ENCODE data around the gene IRX2.

GRCh38 chr5:2748179-2748860 lies 3.2 kb downstream of the IRX2 start:
- TF ChIP-seq, protein P1, sequence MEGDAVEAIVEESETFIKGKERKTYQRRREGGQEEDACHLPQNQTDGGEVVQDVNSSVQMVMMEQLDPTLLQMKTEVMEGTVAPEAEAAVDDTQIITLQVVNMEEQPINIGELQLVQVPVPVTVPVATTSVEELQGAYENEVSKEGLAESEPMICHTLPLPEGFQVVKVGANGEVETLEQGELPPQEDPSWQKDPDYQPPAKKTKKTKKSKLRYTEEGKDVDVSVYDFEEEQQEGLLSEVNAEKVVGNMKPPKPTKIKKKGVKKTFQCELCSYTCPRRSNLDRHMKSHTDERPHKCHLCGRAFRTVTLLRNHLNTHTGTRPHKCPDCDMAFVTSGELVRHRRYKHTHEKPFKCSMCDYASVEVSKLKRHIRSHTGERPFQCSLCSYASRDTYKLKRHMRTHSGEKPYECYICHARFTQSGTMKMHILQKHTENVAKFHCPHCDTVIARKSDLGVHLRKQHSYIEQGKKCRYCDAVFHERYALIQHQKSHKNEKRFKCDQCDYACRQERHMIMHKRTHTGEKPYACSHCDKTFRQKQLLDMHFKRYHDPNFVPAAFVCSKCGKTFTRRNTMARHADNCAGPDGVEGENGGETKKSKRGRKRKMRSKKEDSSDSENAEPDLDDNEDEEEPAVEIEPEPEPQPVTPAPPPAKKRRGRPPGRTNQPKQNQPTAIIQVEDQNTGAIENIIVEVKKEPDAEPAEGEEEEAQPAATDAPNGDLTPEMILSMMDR (IDR thresholded peaks at IDR 0.05) = no peak
- no peak for TF ChIP-seq POLR2AphosphoS5 (IDR thresholded peaks at IDR 0.05)

Measured in stomach (tissue), 4 donors.